Measurements from ENCODE around the gene CHIT1. TPM values are rescaled to one million over a fixed set of nuclear protein-coding genes. Genes with fewer than 3 reads are reported as not detected.
A peak's percentile ranks its signal among the peaks of the same experiment; 100 is the strongest.

Gene CHIT1
- total and polyA plus RNA-seq, 2 of the 8 experiments (the other 6 are each of a cell fraction or from before 2014, with no cell fraction given), result not detected

- no peak overlapping the region for H3K14ac ChIP-seq (ENCODE audit: insufficient read length)
- WGBS, 2 experiments (ENCODE audit: extremely low coverage in 1 of 2, insufficient coverage in 1 of 2, insufficient read length in 1 of 2, insufficient replicate concordance in 2 of 2, low coverage in 1 of 2, low lambda C conversion rate in 2 of 2, missing lambda C conversion rate in 1 of 2), result 42% methylated on average over 19 of the region's 19 CpGs; no CpG with 5 or more reads in 1 of the 2 experiments
- H3K4me1 ChIP-seq (replicated peaks in 1 of 4; ENCODE audit: control insufficient read depth in 3 of 4, insufficient read depth in 4 of 4, low read length in 3 of 4), result peaks cover 0 to 12% (median 11%) of the 10 kb centered on the region in 4 experiments; a peak in 6 of 7 replicates
- FAIRE-seq (peak; percentile 92), DNase-seq (ENCODE audit: low read depth in 1 of 2, low spot score in 2 of 2) (peak; percentile 71 to 86)
- H3K23me2 ChIP-seq (ENCODE audit: low read depth, low read length), result no peaks in the 10 kb centered on the region
- peak overlapping the region; percentile 82; the same call in 1 of the 2 replicates for H2BK12ac ChIP-seq (ENCODE audit: low read depth, low read length)
- no peak overlapping the region for H3K4ac ChIP-seq (replicated peaks; ENCODE audit: insufficient read length, low read depth, low read length)
- H3K4me2 ChIP-seq (ENCODE audit: insufficient read depth in 1 of 2, low read depth in 2 of 2, low read length in 2 of 2), result peak overlapping the region; percentile 39 to 62
- H4K5ac ChIP-seq (ENCODE audit: insufficient read length, low read depth, low read length), result no peak overlapping the region
- H3K4me3 ChIP-seq (ENCODE audit: extremely low read depth in 1 of 4, insufficient read depth in 2 of 4, low read depth in 3 of 4, low read length in 4 of 4), result peak overlapping the region in 2 of 4 experiments; percentile 17 to 40; a peak in 3 of 8 replicates
- no peak overlapping the region for H3K9ac ChIP-seq (replicated peaks in 1 of 4; ENCODE audit: extremely low read depth in 1 of 4, low read depth in 3 of 4, low read length in 3 of 4)
- ChIA-PET POLR2A (ENCODE audit: partially characterized antibody) (interaction anchor here (0.7 to 1.5 kb wide), 7 partner anchors 9 to 173 kb away, joined by 3 to 4 read pairs (median 3); no protein-coding TSS in a partner anchor), CTCF (ENCODE audit: partially characterized antibody) (interaction anchor here (0.6 to 18.1 kb wide), 51 partner anchors 9 to 472 kb away, joined by 3 to 479 read pairs (median 10); partner anchors contain the start of genes ADORA1, CHI3L1, CHIT1 and MYBPH)
- no peak overlapping the region for H3K27ac ChIP-seq (ENCODE audit: low read depth, low read length)
- H3K79me2 ChIP-seq (ENCODE audit: control insufficient read depth in 1 of 2, insufficient read depth in 2 of 2, low read length in 2 of 2), result no peaks in the 10 kb centered on the region
- H2BK15ac ChIP-seq (ENCODE audit: low read length), result no peak overlapping the region
- no peak overlapping the region for H2AK5ac ChIP-seq (ENCODE audit: low read depth, low read length)
- no peaks in the 10 kb centered on the region for H3K36me3 ChIP-seq (ENCODE audit: control insufficient read depth in 2 of 4, insufficient read depth in 4 of 4, low read length in 3 of 4)
- H3K9me3 ChIP-seq (ENCODE audit: insufficient read depth in 2 of 2, low read depth in 1 of 2, low read length in 1 of 2), result no peaks in the 10 kb centered on the region
- H2AFZ ChIP-seq (ENCODE audit: low read length), result peak overlapping the region; percentile 83; the same call in 1 of the 2 replicates
- no peaks in the 10 kb centered on the region for H4K20me1 ChIP-seq (replicated peaks in 1 of 2; ENCODE audit: control insufficient read depth in 1 of 2, insufficient read depth in 2 of 2, low read length in 2 of 2)
- H3K27me3 ChIP-seq (replicated peaks in 1 of 4; ENCODE audit: control insufficient read depth in 3 of 4, extremely low read depth in 1 of 4, insufficient read depth in 3 of 4, low read length in 3 of 4), result no peaks in the 10 kb centered on the region
- H4K91ac ChIP-seq (replicated peaks; ENCODE audit: insufficient read length, low read length), result no peak overlapping the region
- no peak overlapping the region for H2BK120ac ChIP-seq (replicated peaks; ENCODE audit: low read depth, low read length)
- peak overlapping the region; percentile 35 for H3K56ac ChIP-seq (replicated peaks; ENCODE audit: insufficient read length, low read depth, low read length)
- 0 out of 2 replicates have a peak overlapping the region, but pooled peaks have one; percentile 15 for H4K8ac ChIP-seq (ENCODE audit: extremely low read depth, insufficient read depth, low read length)
- no peak overlapping the region for H2BK5ac ChIP-seq (ENCODE audit: low read depth, low read length)
- H3K23ac ChIP-seq (ENCODE audit: insufficient read length), result no peak overlapping the region
- no peak overlapping the region for H2BK20ac ChIP-seq (ENCODE audit: low read length)
- peak overlapping the region; percentile 73; the same call in 1 of the 2 replicates for H3K18ac ChIP-seq (ENCODE audit: extremely low read depth, low read length)
- H3K79me1 ChIP-seq (ENCODE audit: low read depth, low read length), result no peaks in the 10 kb centered on the region
- TF ChIP-seq, protein P1, sequence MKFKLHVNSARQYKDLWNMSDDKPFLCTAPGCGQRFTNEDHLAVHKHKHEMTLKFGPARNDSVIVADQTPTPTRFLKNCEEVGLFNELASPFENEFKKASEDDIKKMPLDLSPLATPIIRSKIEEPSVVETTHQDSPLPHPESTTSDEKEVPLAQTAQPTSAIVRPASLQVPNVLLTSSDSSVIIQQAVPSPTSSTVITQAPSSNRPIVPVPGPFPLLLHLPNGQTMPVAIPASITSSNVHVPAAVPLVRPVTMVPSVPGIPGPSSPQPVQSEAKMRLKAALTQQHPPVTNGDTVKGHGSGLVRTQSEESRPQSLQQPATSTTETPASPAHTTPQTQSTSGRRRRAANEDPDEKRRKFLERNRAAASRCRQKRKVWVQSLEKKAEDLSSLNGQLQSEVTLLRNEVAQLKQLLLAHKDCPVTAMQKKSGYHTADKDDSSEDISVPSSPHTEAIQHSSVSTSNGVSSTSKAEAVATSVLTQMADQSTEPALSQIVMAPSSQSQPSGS (IDR thresholded peaks at IDR 0.05; ENCODE audit: low read length), result 0 out of 2 replicates have a peak, but pooled peaks have one; percentile 22
- TF ChIP-seq JUN (IDR thresholded peaks at IDR 0.05; ENCODE audit: low read depth, low read length), result no peak
- no peak for TF ChIP-seq SP1 (IDR thresholded peaks at IDR 0.05; ENCODE audit: low read depth, low read length)
- TF ChIP-seq HDAC2 (IDR thresholded peaks at IDR 0.05; ENCODE audit: borderline replicate concordance in 1 of 2, low read depth in 2 of 2, low read length in 2 of 2), result no peak
- 0 out of 2 replicates have a peak, but pooled peaks have one; percentile 32 for TF ChIP-seq YY1 (IDR thresholded peaks at IDR 0.05; ENCODE audit: low read depth, low read length)
- no peak for TF ChIP-seq KDM5A (IDR thresholded peaks at IDR 0.05; ENCODE audit: low read length)
- TF ChIP-seq SUZ12 (IDR thresholded peaks at IDR 0.05; ENCODE audit: low read length), result no peak
- peak; percentile 62 for TF ChIP-seq ASH2L (IDR thresholded peaks at IDR 0.05; ENCODE audit: low read length)
- TF ChIP-seq RBBP5 (IDR thresholded peaks at IDR 0.05; ENCODE audit: borderline replicate concordance, low read depth, low read length), result no peak
These were observed 13.0 kb downstream of the CHIT1 start for GRCh38 chr1:203216274-203217138.

All from H1 (cell line).